Left colon (tissue), 2 donors: Measurements from ENCODE around the gene HPN. TPM values are rescaled to one million over a fixed set of nuclear protein-coding genes. Genes with fewer than 3 reads are reported as not detected.
"Not testable (repeated sequence)": the region's sequence is repeated elsewhere in the genome, so short reads cannot be mapped to it uniquely, and the experiment has no call there.

Experiments
- ATAC-seq: fragments of 200-7000 bp; cut with Tn5 transposase; one replicate; pipeline ENCODE4 v1.9.1; 2020; ENCODE audit warnings: mild to moderate bottlenecking, moderate library complexity
- DNase-seq, 2 donors: peaks; one replicate each; pipeline ENCODE4 v3.0.0-alpha.2; 2020
- intact Hi-C, 2 donors: fragments of 100-400 bp; cut with DNase I in 1 of 2; cut with micrococcal nuclease in 1 of 2; formaldehyde crosslinking; loops; one replicate each; pipeline versions ENCODE4 v1.11.2 to v1.14.0; 2022; cut with DNase I, micrococcal nuclease
- total RNA-seq, 2 donors: library from RNA; stranded (reverse); fragmentation: NEBNext Ultra II Directional; extraction: Animal tissue kit (Norgen Biotek cat#: 25700); gene quantifications; one replicate each; pipeline ENCODE4 v1.2.1, GENCODE V29; 2021
- donor health status: DM: no; HTN: no; CAD: no.
- donor health status: DM: yes; HTN: yes; CAD: no.

The HPN gene
- total RNA-seq, 2 donors from 2014 or later = 0.95 to 1.1 TPM

GRCh38 chr19:35006999-35007365 lies 34.5 kb upstream of the HPN start:
- ATAC-seq = no peak
- intact Hi-C loops = no loop called here
- DNase-seq = no peak

DNA sequence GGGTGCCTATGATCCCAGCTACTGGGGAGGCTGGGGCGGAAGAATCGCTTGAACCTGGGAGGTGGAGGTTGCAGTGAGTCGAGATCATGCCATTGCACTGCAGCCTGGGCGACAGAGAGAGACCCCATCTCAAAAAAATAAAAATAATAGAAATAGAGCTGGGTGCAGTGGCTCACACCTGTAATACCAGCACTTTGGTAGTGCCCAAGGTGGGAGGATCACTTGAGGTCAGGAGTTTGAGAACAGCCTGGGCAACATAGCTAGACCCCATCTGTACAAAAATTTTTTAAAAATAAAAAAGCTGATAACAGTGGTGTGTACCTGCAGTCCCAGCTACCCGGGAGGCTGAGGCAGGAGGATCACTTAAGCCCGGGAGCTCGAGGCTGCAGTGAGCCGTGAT lies 34.1 kb upstream of the HPN start:
- DNase-seq, intact Hi-C loops, ATAC-seq: not testable (repeated sequence)

DNA sequence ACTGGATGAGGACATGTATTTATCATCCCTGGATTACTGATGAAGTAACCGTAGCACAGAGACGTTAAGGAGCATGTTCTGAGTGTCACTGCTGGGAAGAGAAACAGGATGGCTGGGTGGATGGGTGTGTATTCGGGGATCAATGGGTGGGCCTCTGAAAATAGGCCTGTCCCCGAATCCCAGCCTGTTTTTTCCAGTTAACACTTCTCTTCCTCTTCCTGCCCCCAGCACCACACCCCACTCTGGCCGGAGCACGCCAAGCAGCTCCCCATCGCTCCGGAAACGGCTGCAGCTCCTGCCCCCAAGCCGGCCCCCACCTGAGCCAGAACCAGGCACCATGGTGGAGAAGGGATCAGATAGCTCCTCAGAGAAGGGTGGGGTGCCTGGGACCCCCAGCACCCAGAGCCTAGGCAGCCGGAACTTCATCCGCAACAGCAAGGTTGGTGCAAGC lies 32.6 kb upstream of the HPN start:
- ATAC-seq (no peak), DNase-seq (no peak)
- intact Hi-C loops = no loop called here

- intact Hi-C loops = loop anchor here in 1 of 2 donors (5.0 kb wide), 1 partner anchor 37 kb away; no protein-coding TSS in a partner anchor
- no peak for DNase-seq
- no peak for ATAC-seq
Measured at GRCh38 chr19:35009424-35010415, 31.8 kb upstream of the HPN start.

DNA sequence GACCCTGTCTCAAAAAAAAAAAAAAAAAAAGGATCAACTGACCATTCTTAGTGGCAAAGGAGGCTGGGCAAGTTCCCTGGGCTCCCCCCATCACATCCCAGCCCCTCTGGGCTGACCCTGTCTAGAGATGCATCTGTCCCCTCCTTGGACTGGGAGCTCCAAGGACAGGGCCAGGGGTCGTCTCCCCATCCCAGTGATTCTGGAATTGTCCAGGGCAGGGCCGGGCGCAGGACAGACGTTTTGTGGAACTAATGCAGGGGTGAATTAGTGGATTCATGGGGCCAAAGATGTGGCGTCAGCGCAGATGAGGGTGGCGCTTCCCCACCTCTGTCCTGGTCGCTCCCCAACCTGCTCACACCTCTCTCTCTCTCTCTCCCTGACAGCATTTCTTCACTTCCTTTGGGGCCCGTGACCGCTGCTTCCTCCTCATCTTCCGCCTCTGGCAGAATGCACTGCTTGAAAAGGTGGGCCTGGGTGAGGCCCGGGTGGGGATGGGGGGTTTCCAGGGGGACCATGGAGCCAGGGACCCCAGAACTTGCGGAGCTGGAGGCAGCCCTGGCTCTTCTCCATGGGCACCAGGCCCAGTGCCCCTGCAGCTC lies 30.3 kb upstream of the HPN start:
- intact Hi-C loops = loop anchor here in 1 of 2 donors (5.0 kb wide), 1 partner anchor 39 kb away; no protein-coding TSS in a partner anchor
- DNase-seq = no peak
- no peak for ATAC-seq

DNA sequence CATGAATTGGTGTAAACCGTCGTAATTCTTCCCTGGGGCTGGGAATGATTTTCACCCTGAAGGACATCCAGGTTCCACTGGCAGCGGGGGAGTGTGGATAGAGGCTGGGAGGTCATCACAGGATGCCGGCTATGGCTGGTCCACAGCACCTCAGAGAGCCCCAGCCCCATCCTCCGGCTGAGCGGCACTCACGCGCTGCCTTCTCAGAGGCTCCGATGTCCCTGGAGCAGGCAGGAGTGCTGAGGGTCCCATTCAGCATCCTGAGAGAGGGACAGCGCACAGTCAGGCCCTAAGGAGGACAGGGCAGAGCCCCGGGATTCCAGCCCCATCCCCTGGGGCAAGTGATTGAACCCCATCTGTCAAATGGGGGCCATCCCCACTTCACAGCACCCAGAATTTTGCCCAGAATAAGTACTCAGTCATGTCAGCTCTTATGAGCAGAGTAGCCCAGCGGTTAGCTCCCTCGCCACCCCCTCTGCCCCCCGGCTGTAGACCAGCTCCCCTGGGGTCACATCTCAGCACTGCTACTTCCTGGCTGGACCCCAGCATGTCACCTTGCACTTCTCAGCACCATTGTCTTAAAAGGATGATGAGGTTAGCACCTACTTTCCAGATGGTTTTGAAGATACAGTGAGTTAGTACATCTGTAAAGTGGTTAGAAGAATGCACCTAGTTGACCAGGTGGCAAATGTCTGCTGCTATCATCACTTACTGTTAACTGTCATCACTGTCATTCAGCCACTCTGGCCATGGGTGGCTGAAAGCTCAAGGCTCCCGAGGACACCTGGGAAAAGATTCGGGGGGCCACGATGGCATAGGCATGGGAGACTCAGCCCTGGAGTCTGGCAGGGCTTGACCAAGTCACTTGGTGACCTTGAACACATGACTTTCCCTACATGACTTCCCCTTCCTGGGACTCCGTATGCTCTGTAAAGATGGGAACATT lies 29.5 kb upstream of the HPN start:
- ATAC-seq (peak; percentile 8), DNase-seq (no peak)
- intact Hi-C loops = loop anchor here (2.0 to 5.0 kb wide), 2 partner anchors 39 to 40 kb away; no protein-coding TSS in a partner anchor

- DNase-seq (peak; percentile 67 to 83), ATAC-seq (peak; percentile 80)
- intact Hi-C loops = loop anchor here (2.0 to 5.0 kb wide), 2 partner anchors 40 to 41 kb away; no protein-coding TSS in a partner anchor
Measured at GRCh38 chr19:35013041-35013819, 28.3 kb upstream of the HPN start.

GRCh38 chr19:35013820-35014754 lies 27.4 kb upstream of the HPN start:
- intact Hi-C loops = loop anchor here (2.0 to 5.0 kb wide), 2 partner anchors 41 to 42 kb away; no protein-coding TSS in a partner anchor
- DNase-seq (no peak), ATAC-seq (no peak)

DNA sequence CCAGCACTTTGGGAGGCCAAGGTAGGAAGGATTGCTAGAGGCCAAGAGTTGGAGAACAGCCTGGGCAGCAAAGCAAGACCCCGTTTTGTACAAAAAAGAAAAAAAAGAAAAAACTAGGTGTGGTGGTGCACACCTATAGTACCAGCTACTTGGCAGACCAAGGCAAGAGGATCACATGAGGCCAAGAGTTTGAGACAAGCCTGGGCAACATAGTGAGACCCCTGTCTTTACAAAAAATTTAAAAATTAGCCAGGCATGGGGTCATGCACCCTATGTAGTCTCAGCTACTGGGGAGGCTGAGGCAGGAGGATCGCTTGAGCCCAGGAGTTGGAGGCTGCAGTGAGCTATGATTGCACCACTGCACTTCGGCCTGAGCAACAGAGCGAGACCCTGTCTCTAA lies 26.7 kb upstream of the HPN start:
- not testable (repeated sequence) for DNase-seq, ATAC-seq

DNA sequence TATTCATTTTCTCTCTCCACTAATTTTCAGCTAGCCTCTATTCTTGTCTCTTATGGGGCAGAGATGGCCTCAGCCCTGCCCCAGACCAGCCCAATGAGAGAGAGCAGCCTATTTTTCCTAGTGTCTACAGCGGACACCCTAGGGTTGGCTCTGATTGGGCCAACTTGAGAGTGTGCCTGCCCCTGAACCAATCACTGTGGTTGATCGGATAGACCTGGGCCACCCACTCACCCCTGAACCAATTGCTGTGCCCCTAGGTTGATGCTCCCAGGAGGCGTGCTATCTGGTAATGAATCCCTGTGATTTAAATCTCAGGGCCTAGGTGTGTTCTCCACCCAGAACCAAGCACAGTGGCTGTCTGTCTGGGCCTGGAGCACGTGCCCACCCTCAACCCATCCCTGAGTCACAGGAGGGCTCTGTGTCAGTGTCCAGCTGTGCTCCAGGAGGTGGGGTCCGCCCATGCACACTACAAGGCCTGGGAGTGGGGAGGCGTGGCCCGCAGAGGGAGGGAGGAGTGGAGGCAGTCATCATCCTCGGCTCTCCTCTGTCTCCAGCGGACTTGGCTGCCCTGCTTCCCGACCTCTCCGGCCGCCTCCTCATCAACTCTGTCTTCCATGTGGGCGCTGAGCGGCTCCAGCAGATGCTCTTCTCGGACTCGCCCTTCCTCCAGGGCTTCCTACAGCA lies 26.1 kb upstream of the HPN start:
- intact Hi-C loops = no loop called here
- ATAC-seq (no peak), DNase-seq (no peak)

More for the DNA sequence above, 26.7 kb upstream of the HPN start:
- intact Hi-C loops = loop anchor here in 1 of 2 donors (5.0 kb wide), 1 partner anchor 42 kb away; no protein-coding TSS in a partner anchor

DNA sequence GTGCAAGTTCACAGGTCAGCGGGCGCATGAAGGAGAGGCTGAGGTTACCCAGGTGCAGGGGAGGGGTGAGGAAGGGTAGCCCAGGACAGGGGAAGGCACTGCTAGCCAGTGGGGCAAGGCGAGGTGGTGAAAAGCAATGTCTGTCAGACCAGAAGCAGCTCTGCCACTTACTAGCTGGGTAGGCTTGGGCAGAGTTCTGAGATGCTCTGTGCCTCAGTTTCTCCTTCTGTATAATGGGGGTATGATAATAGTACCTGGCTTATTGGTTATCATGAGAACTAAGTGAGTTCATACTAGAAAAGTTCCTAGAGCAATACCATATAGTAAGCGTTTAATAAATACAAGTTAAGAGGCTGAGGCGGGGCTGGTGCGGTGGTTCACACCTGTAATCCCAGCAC lies 25.6 kb upstream of the HPN start:
- intact Hi-C loops = no loop called here
- DNase-seq = no peak

DNA sequence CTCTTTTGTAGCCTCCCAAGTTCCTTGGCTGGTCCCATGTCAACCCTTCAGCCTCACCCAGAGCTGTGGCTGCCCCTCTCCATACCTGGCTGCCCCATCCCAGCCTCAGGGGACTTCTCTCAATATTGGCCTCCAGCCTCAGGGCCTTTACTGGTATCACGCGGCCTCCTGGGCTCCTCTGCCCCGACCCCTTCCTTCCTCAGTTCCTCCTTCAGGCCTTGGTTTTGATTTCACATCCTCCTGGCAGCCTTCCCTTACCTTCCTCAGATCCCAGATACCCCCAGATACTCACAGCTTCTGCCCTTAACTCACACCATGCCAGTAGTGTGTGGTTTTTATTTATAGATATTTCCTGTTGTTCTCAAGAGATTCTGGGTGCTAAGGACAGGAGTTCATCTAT lies 24.0 kb upstream of the HPN start:
- DNase-seq (no peak), ATAC-seq (no peak)
- intact Hi-C loops = no loop called here

More for the DNA sequence above, 25.6 kb upstream of the HPN start:
- no peak for ATAC-seq

GRCh38 chr19:35018379-35018778 lies 23.1 kb upstream of the HPN start:
- intact Hi-C loops = no loop called here
- DNase-seq (no peak), ATAC-seq (no peak)

- intact Hi-C loops = no loop called here
- no peak for ATAC-seq
- DNase-seq = no peak
Measured at GRCh38 chr19:35019144-35019543, 22.4 kb upstream of the HPN start.

DNA sequence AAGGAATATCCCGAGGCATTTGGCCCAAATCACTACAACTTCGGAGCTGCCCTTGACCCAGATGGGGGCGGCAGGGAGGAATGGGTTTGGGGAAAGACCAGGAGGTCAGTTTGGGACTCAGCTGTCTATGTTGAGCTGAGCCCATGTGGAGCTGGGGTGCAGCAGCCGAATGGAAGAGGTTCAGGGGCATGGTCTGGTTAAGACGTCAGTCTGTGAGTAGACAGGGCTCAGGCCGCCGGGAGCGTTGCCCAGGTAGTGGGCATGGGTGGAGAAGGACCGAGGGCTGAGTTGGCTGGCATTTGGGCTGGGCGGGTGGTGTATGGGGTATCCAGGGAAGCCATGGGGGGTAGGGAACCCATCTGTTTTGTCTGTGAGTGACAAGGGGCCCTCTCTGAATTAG lies 20.5 kb upstream of the HPN start:
- no peak for DNase-seq
- intact Hi-C loops = no loop called here
- ATAC-seq = no peak

DNA sequence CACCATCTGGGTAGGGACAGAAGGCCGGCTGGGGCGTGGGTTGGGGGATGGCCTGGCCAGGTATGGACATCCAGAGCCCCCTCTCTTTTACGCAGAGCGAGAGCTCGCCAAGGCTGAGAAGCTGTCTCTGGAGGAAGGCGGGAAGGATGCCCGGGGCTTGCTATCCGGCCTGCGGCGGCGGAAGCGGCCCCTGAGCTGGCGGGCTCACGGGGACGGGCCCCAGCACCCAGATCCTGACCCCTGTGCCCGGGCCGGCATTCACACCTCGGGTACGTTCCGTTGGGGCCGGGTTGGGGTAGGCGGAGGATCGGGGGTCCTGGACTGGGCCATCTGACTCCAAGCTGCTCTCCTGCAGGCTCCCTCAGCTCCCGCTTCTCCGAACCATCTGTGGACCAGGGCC lies 19.9 kb upstream of the HPN start:
- ATAC-seq = no peak
- no peak for DNase-seq
- intact Hi-C loops = no loop called here
